ENCODE results near the gene SNX30.
A peak's percentile ranks its signal among the peaks of the same experiment; 100 is the strongest.

The SNX30 gene

DNA sequence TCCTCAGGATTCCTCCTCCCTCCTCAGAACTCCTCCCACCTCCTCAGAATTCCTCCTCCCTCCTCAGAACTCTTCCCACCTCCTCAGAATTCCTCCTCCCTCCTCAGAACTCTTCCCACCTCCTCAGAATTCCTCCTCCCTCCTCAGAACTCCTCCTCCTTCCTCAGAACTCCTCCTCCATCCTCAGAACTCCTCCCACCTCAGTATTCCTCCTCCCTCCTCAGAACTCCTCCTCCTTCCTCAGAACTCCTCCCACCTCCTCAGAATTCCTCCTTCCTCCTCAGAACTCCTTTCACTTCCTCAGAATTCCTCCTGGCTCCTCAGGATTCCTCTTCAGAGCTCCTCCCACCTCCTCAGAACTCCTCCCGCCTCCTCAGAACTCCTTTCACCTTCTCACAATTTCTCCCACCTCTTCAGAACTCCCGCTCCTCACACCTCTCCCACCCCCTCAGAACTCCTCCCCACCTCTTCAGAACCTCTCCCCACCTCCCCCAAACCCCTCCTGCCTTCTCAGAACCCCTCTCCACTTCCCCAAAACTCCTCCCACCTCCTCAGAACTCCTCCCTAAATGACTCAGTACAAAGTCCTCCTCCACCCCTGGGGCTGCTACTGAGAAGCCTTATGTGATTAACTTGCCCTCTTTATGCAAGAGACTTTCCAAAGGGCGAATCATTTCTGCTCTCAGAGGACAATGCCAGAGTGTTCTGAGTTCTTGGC lies 116.9 kb downstream of the SNX30 start:
- no peak overlapping the region for H3K4me3 ChIP-seq (ENCODE audit: low read depth, low read length)
- DNase-seq (ENCODE audit: low read depth) = peak; percentile 71

DNA sequence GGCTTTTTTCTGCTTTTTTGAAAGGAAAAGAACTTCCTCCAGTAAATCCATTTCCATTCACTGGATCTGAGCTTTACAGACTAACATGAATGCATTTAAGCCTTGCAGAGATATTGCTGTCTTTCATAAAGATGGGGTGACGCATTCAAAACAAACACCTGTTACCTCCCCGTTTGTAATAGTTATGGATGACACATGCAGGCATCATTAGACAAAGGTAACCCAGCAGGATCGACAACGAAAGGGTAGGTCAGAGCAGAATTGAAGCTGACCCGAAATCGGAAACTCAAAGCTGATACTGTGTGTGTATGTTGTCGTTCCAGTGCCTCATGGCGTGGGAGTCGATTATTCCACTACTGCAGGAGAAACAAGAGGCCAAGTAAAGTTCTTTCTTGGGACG lies 117.9 kb downstream of the SNX30 start:
- no peak overlapping the region for H3K4me3 ChIP-seq (ENCODE audit: low read depth, low read length)

GRCh38 chr9:112869041-112869529 lies 118.5 kb downstream of the SNX30 start:
- DNase-seq (ENCODE audit: low read depth) = no peak
- H3K4me3 ChIP-seq (ENCODE audit: low read depth, low read length) = no peak overlapping the region

More for the DNA sequence above, 117.9 kb downstream of the SNX30 start:
- no peak for DNase-seq (ENCODE audit: low read depth)

DNA sequence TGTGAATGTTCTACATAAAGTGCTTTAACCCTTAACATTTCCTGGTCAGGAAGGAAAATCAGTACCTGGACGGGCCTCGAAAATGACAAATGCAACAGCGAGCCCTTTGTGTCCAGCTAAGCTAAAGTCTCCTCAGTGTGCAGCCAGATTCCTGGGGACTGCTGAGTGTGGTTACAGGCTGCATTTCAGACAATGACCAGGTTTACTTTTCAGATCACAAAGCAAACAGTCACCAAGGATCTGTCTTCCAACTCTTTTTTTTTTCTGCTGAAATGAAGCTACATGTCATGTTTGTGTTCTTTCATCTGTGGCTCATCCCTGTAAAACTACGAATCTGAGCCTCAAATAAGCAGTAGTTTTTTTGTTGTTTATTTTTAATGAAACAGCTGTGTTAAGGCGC lies 119.4 kb downstream of the SNX30 start:
- no peak for DNase-seq (ENCODE audit: low read depth)
- H3K4me3 ChIP-seq (ENCODE audit: low read depth, low read length) = no peak overlapping the region

- H3K4me3 ChIP-seq (ENCODE audit: low read depth, low read length) = no peak overlapping the region
- no peak for DNase-seq (ENCODE audit: low read depth)
Observed at GRCh38 chr9:112870556-112870955, 120.0 kb downstream of the SNX30 start.

DNA sequence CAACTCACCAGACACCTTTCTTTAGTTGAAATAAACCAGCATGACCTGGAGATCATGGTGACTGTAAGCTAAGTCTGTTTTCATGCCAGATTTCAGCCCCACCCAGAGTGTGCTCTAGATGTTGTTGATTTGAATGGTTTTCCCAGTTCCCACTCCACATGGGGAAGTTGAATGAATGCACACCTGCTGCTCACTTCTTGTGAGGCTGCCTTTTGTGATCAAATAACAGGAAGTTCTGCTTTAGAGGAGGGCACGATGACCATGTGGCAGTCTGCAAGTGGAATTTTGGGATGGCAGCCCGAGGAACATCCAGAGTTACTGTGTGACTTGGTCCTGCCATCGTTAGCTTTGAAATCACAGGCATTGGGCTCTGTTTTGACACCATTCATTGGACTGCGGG lies 121.5 kb downstream of the SNX30 start:
- no peak for DNase-seq (ENCODE audit: low read depth)
- H3K4me3 ChIP-seq (ENCODE audit: low read depth, low read length) = no peak overlapping the region

DNA sequence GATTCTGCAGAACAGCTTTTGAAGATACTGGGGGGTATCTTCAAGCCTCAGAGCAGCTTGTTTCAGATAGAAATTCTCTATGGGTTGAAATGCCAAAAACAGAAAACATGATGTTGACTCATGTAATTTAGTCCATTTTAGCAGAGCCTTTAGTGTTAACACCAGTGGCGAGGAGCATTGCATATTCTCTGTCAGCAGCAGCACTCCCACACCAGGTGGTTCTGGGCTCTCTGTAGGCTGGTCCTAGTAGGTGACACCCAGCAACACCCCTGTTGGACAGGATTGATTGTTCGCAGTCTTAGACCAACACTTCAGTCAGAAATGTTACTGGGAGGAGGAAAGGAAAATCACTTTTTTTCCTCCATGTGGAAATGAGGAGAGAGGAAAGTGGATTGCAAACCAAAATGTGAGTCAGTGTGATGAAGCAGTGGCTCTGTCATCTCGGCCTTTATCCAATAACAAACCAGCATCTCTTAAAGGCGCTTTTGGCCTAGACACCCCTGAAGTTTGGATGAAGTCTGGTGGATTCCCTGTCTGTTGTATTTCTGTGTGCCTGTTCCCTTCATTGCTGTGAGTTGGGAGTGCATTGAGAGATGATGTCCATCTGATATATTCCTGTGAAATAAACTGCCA lies 123.3 kb downstream of the SNX30 start:
- H3K4me3 ChIP-seq (ENCODE audit: low read depth, low read length) = no peak overlapping the region
- DNase-seq (ENCODE audit: low read depth) = no peak

- no peak for DNase-seq (ENCODE audit: low read depth)
- no peak overlapping the region for H3K4me3 ChIP-seq (ENCODE audit: low read depth, low read length)
Observed at GRCh38 chr9:112878752-112879151, 128.2 kb downstream of the SNX30 start.

DNA sequence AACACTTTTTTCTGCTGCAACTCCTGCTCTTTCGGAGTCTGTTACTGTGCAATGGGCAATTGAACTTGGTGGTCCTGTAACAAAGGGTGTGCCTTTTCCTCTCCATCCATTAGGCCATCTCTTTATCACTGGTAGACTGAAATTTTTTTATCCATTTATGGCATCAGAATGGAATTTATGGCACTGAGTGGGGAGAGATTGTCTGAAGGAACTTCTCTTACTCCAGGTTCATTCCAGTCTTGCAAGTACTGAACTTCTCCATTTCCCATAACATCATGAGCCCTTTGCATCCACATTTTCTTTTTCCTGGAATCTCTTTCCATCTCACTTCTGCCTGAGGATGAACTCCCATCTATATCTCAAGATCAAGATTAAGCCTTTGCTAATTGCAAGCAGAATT lies 130.1 kb downstream of the SNX30 start:
- no peak overlapping the region for H3K4me3 ChIP-seq (ENCODE audit: low read depth, low read length)
- DNase-seq (ENCODE audit: low read depth) = no peak

DNA sequence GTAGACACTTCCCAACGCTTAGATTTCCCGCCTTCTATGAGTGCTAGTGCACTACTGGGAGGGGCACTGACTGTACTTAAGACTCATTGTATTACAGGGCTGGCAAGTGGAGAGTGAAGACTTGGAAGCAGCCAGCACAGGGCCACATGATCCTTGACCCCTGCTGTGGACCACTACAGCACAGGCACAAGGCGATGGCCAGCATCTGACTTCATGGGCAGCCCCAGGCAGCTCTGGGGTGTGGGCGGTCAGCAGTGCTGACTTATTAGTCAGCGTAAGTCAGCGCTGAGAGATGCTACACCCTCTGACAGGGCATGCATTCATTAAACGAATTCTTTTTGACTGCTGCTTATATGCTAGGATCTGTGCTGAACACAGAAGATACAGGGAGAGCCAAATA lies 130.8 kb downstream of the SNX30 start:
- no peak for DNase-seq (ENCODE audit: low read depth)
- H3K4me3 ChIP-seq (ENCODE audit: low read depth, low read length) = no peak overlapping the region

GRCh38 chr9:112884101-112884500 lies 133.5 kb downstream of the SNX30 start:
- H3K4me3 ChIP-seq (ENCODE audit: low read depth, low read length) = no peak overlapping the region
- no peak for DNase-seq (ENCODE audit: low read depth)

GRCh38 chr9:112884721-112885120 lies 134.2 kb downstream of the SNX30 start:
- no peak overlapping the region for H3K4me3 ChIP-seq (ENCODE audit: low read depth, low read length)
- DNase-seq (ENCODE audit: low read depth) = no peak

DNA sequence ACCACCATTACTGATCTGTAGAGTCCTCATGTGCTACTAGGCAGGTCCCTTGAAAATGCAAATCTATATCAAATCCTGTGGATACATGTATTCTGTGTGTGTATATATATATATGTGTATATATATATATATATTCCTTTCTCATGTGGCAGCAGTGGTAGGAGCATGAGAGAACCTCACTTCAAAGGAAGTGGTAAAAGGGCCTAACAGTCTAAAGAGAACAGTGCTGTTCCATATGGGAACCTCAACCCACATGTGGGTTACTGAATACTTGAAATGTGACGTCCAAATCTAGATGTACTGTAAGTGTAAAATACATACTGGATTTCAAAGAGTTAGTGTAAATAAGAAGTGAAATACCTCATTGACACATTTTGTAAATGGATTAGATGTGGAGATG lies 134.8 kb downstream of the SNX30 start:
- no peak overlapping the region for H3K4me3 ChIP-seq (ENCODE audit: low read depth, low read length)
- no peak for DNase-seq (ENCODE audit: low read depth)

- DNase-seq (ENCODE audit: low read depth) = no peak
Observed at GRCh38 chr9:112886351-112886750, 135.8 kb downstream of the SNX30 start.

DNA sequence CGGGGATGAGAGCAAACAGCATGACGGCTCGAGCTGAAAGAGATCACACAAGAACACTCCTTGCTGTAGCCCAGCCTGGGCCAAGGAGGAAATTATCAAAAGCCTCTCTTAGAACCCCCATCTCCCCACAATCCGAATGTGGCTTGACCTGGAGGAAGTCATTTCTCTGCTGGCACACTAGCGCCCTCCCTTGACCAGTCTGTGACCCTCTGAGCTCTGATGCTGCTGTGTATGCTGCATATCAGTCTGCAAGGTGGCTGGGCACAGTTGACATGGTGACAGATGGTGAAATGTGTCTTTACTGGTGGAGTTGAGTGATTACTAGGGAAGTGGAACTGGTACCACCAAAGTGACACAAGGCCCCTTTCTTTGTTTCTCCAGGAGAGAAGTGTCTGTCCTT lies 136.8 kb downstream of the SNX30 start:
- no peak overlapping the region for H3K4me3 ChIP-seq (ENCODE audit: low read depth, low read length)
- DNase-seq (ENCODE audit: low read depth) = no peak

More at GRCh38 chr9:112886351-112886750, 135.8 kb downstream of the SNX30 start:
- no peak overlapping the region for H3K4me3 ChIP-seq (ENCODE audit: low read depth, low read length)

- DNase-seq (ENCODE audit: low read depth) = no peak
- peak within 1 kb of the TSS; percentile 42 for H3K4me3 ChIP-seq (ENCODE audit: low read depth, low read length)
Observed at GRCh38 chr9:112890106-112891081, 139.8 kb downstream of the SNX30 start, which contains the start of gene SLC46A2. TSS of gene SLC46A2 (minus strand) at chr9:112890876. CDS start at chr9:112890681, 195 bp downstream.

- no peak overlapping the region for H3K4me3 ChIP-seq (ENCODE audit: low read depth, low read length)
- no peak for DNase-seq (ENCODE audit: low read depth)
Observed at GRCh38 chr9:112891521-112891920, 141.0 kb downstream of the SNX30 start.

- no peak for DNase-seq (ENCODE audit: low read depth)
- H3K4me3 ChIP-seq (ENCODE audit: low read depth, low read length) = no peak overlapping the region
Observed at GRCh38 chr9:112892981-112893380, 142.4 kb downstream of the SNX30 start.

GRCh38 chr9:112894041-112894440 lies 143.5 kb downstream of the SNX30 start:
- DNase-seq (ENCODE audit: low read depth) = peak; percentile 12
- H3K4me3 ChIP-seq (ENCODE audit: low read depth, low read length) = no peak overlapping the region

GRCh38 chr9:112894699-112895098 lies 144.1 kb downstream of the SNX30 start:
- no peak overlapping the region for H3K4me3 ChIP-seq (ENCODE audit: low read depth, low read length)
- DNase-seq (ENCODE audit: low read depth) = peak; percentile 10
